Esophagus squamous epithelium (tissue), 4 donors: ENCODE measurements around the gene AHDC1.

Experiments
- POLR2A ChIP-seq, 4 donors: fragments of 450-650 bp; IDR thresholded peaks; one replicate each; pipeline ENCODE4 v1.6.1; 2017; ENCODE audit warnings: antibody characterized with exemption in 4 of 4, mild to moderate bottlenecking in 4 of 4, moderate library complexity in 3 of 4
- TF ChIP-seq, protein P1 (sequence below), 6 experiments: fragments of 450-650 bp in 4 of 6; fragments of 200-600 bp in 2 of 6; sonication (generic) in 2 of 6; IDR thresholded peaks; one replicate each; pipeline ENCODE4 v1.5.1; 2016 to 2019; ENCODE audit warnings: antibody characterized with exemption in 6 of 6, mild to moderate bottlenecking in 4 of 6, moderate library complexity in 4 of 6

DNA sequence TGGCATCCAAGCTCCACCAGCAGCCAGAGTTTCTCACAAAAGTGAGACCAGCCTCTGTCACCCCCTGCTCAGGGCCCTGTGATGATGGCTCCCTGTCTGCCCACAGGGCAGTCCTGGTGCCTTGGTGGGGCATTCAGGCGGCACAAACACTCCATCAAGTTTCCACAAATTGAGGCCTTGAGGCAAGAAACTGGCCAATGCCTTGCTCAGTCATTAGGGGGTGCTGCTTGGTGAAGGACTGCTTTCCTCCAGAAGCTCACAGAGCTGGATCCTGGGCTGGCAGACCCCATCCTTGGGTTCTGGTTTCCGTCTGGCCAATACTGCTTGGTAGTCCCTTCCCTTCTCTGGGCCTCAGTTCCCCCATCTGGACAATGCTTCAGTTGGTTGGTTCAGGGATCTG lies 12.5 kb upstream of the AHDC1 start:
- TF ChIP-seq, protein P1, sequence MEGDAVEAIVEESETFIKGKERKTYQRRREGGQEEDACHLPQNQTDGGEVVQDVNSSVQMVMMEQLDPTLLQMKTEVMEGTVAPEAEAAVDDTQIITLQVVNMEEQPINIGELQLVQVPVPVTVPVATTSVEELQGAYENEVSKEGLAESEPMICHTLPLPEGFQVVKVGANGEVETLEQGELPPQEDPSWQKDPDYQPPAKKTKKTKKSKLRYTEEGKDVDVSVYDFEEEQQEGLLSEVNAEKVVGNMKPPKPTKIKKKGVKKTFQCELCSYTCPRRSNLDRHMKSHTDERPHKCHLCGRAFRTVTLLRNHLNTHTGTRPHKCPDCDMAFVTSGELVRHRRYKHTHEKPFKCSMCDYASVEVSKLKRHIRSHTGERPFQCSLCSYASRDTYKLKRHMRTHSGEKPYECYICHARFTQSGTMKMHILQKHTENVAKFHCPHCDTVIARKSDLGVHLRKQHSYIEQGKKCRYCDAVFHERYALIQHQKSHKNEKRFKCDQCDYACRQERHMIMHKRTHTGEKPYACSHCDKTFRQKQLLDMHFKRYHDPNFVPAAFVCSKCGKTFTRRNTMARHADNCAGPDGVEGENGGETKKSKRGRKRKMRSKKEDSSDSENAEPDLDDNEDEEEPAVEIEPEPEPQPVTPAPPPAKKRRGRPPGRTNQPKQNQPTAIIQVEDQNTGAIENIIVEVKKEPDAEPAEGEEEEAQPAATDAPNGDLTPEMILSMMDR (IDR thresholded peaks at IDR 0.05): peak in 1 of 6 experiments; percentile 9
- no peak for TF ChIP-seq POLR2A (IDR thresholded peaks at IDR 0.05)
